Lung (tissue), 12 donors: ENCODE data around the gene RBFOX1. TPM values are rescaled to one million over a fixed set of nuclear protein-coding genes. Genes with fewer than 3 reads are reported as not detected.

Source experiments
- ATAC-seq: fragments of 200-7000 bp; cut with Tn5 transposase; one replicate; pipeline ENCODE4 v1.9.1; 2020; ENCODE audit warnings: moderate number of reproducible peaks; ENCODE audit not compliant: insufficient read depth, low FRiP score
- DNase-seq, 3 donors: peaks; one replicate each; pipeline ENCODE4 v3.0.0-alpha.2; 2013 to 2017
- H3K27ac ChIP-seq, 2 donors: one replicate each; pipeline ENCODE4 v1.5.1; 2013; ENCODE audit warnings: mild to moderate bottlenecking in 2 of 2, moderate library complexity in 2 of 2, control low read depth in 1 of 2, inconsistent platforms in 1 of 2, low read depth in 1 of 2, low read length in 1 of 2
- H3K27me3 ChIP-seq, 3 donors: one replicate each; pipeline ENCODE4 v1.5.1; 2013; ENCODE audit warnings: low read length in 2 of 3; ENCODE audit not compliant: control insufficient read depth in 3 of 3, insufficient read depth in 3 of 3
- H3K36me3 ChIP-seq, 4 donors: one replicate each; pipeline ENCODE4 v1.5.1; 2013; ENCODE audit warnings: low read length in 4 of 4, mild to moderate bottlenecking in 1 of 4, moderate library complexity in 1 of 4; ENCODE audit not compliant: control insufficient read depth in 4 of 4, insufficient read depth in 4 of 4
- H3K4me1 ChIP-seq, 5 donors: one replicate each; pipeline ENCODE4 v1.5.1; 2013; ENCODE audit warnings: low read length in 5 of 5, mild to moderate bottlenecking in 2 of 5, moderate library complexity in 1 of 5; ENCODE audit not compliant: control insufficient read depth in 5 of 5, insufficient read depth in 5 of 5
- H3K4me3 ChIP-seq: one replicate; pipeline ENCODE4 v1.5.1; 2013; ENCODE audit warnings: mild to moderate bottlenecking, control low read depth, moderate library complexity
- H3K9ac ChIP-seq, 2 donors: one replicate each; pipeline ENCODE4 v1.5.1; 2013; ENCODE audit warnings: low read length in 2 of 2, control low read depth in 1 of 2; ENCODE audit not compliant: insufficient read depth in 1 of 2
- H3K9me3 ChIP-seq, 4 donors: one replicate each; pipeline ENCODE4 v1.5.1; 2013; ENCODE audit warnings: low read length in 3 of 4, mild to moderate bottlenecking in 1 of 4, moderate library complexity in 1 of 4; ENCODE audit not compliant: control insufficient read depth in 4 of 4, insufficient read depth in 3 of 4
- CTCF ChIP-seq: IDR thresholded peaks from 2 replicates; pipeline ENCODE4 v1.5.1; 2012; ENCODE audit warnings: mild to moderate bottlenecking; ENCODE audit errors: control extremely low read depth, extremely low read depth
- WGBS, 2 donors: extraction: QIAGEN DNeasy Blood & Tissue Kit; methylation state at CpG; one replicate each; pipeline ENCODE4 v1.1.7; 2013; 5-methylcytosine and 5-hydroxymethylcytosine counted together
- polyA plus RNA-seq, 2 donors: library from polyadenylated mRNA; stranded (reverse); fragments of 200-250 nt; gene quantifications; one replicate each; pipeline ENCODE4 v1.2.1, GENCODE V29; 2013
- total RNA-seq, 2 donors: library from RNA; depleted of rRNA in 1 of 2; stranded (reverse); fragments of >200 nt in 1 of 2; gene quantifications; one replicate each; pipeline ENCODE4 v1.2.1, GENCODE V29; 2014 to 2021
- donor health status: control.
- donor health status: control.
- donor health status: Bipolar disorder and iron deficiency.
- donor health status: healthy.
- donor health status: DM: yes; HTN: yes; CAD: no.

RBFOX1 gene
- total and polyA plus RNA-seq, 4 donors, result 0.55 to 3.0 TPM; not detected in 2

- WGBS, 2 donors, result 52 to 61% methylated on average over 7 of the region's 7 CpGs
- no peak for TF ChIP-seq CTCF
- H3K9ac ChIP-seq, result no peak overlapping the region
- ATAC-seq (no peak), DNase-seq (no peak)
- no peaks in the 10 kb centered on the region for H3K4me1 ChIP-seq
- no peak overlapping the region for H3K4me3 ChIP-seq
- no peaks in the 10 kb centered on the region for H3K27me3 ChIP-seq
- H3K9me3 ChIP-seq, result no peaks in the 10 kb centered on the region
- no peak overlapping the region for H3K27ac ChIP-seq
- H3K36me3 ChIP-seq, result no peaks in the 10 kb centered on the region
Measured at GRCh38 chr16:7614021-7614795, 281.6 kb downstream of the RBFOX1 start.

- H3K36me3 ChIP-seq, result no peaks in the 10 kb centered on the region
- TF ChIP-seq CTCF, result no peak
- ATAC-seq (no peak), DNase-seq (no peak)
- H3K27me3 ChIP-seq, result no peaks in the 10 kb centered on the region
- no peak overlapping the region for H3K4me3 ChIP-seq
- H3K9ac ChIP-seq, result no peak overlapping the region
- H3K9me3 ChIP-seq, result no peaks in the 10 kb centered on the region
- WGBS, 2 donors, result 90 to 91% methylated on average over 6 of the region's 6 CpGs
- H3K4me1 ChIP-seq, result no peaks in the 10 kb centered on the region
- no peak overlapping the region for H3K27ac ChIP-seq
Measured at GRCh38 chr16:7615565-7615964, 282.9 kb downstream of the RBFOX1 start.

- H3K9me3 ChIP-seq, result no peaks in the 10 kb centered on the region
- no peak for TF ChIP-seq CTCF
- no peaks in the 10 kb centered on the region for H3K4me1 ChIP-seq
- ATAC-seq, result no peak
- peaks cover 0 to 3% (median 0%) of the 10 kb centered on the region in 3 donors for H3K27me3 ChIP-seq
- H3K27ac ChIP-seq, result no peak overlapping the region
- no peak for DNase-seq
- H3K9ac ChIP-seq, result no peak overlapping the region
- WGBS, 2 donors, result 75 to 80% methylated on average over 14 of the region's 14 CpGs
- no peaks in the 10 kb centered on the region for H3K36me3 ChIP-seq
- H3K4me3 ChIP-seq, result no peak overlapping the region
Measured at GRCh38 chr16:7624871-7625766, 292.5 kb downstream of the RBFOX1 start.
